Measurements from ENCODE around the gene KCNC3. TPM values are rescaled to one million over a fixed set of nuclear protein-coding genes. Genes with fewer than 3 reads are reported as not detected.

Gene KCNC3
- under 1 TPM; 0.68 to 0.73 TPM for total RNA-seq
- not detected for polyA plus RNA-seq

- H3K9me3 Mint-ChIP-seq = peaks cover 4 to 29% (median 21%) of the 10 kb centered on the region in 5 donors
- Histone ChIP-seq H3K4me1 (ENCODE audit: insufficient read depth, low read length) (peaks cover 55% of the 10 kb centered on the region), H3K36me3 (ENCODE audit: insufficient read depth, low read length) (no peaks in the 10 kb centered on the region), H3K9me3 (ENCODE audit: low read length) (no peaks in the 10 kb centered on the region), H3K27ac (ENCODE audit: low read depth, low read length) (peak within 1 kb of the TSS; percentile 59), H3K27me3 (ENCODE audit: insufficient read depth, low read length, poor library complexity, severe bottlenecking) (peaks cover 52% of the 10 kb centered on the region), H3K4me3 (ENCODE audit: low read length) (peak within 1 kb of the TSS; percentile 61)
- H3K4me3 Mint-ChIP-seq = peak within 1 kb of the TSS; percentile 59 to 82 (median 74)
- ChIA-PET CTCF (no interaction called here), POLR2A (no interaction called here)
- peaks cover 67 to 71% of the 10 kb centered on the region in 2 donors for H3K27me3 Mint-ChIP-seq
- H3K4me1 Mint-ChIP-seq = peaks cover 49 to 77% (median 63%) of the 10 kb centered on the region in 3 donors
- peak; percentile 71 to 81 (median 75) for DNase-seq
- peaks cover 0 to 2% (median 0%) of the 10 kb centered on the region in 3 donors for H3K36me3 Mint-ChIP-seq
- peak within 1 kb of the TSS in 7 of 8 donors; percentile 61 to 93 (median 75) for H3K27ac Mint-ChIP-seq
These were observed at the start of gene KCNC3 for GRCh38 chr19:50329146-50329925. TSS of gene KCNC3 (minus strand) at chr19:50329377. CDS start at chr19:50329082, 295 bp downstream.

GRCh38 chr19:50378863-50379236 lies 49.7 kb upstream of the KCNC3 start:
- peaks cover 19 to 39% (median 32%) of the 10 kb centered on the region in 3 donors for H3K4me1 Mint-ChIP-seq

GRCh38 chr19:50378169-50378862 lies 49.1 kb upstream of the KCNC3 start:
- no peak for DNase-seq
- no peaks in the 10 kb centered on the region for H3K27me3 ChIP-seq (ENCODE audit: insufficient read depth, low read length, poor library complexity, severe bottlenecking)

More at GRCh38 chr19:50378863-50379236, 49.7 kb upstream of the KCNC3 start:
- H3K27ac ChIP-seq (ENCODE audit: low read depth, low read length) = no peak overlapping the region
- H3K27me3 ChIP-seq (ENCODE audit: insufficient read depth, low read length, poor library complexity, severe bottlenecking) = no peaks in the 10 kb centered on the region
- CTCF ChIA-PET = interaction anchor here (1.1 kb wide), 1 partner anchor 10 kb away, joined by 4 read pairs; no protein-coding TSS in a partner anchor
- Mint-ChIP-seq H3K9me3 (peaks cover 0 to 3% (median 0%) of the 10 kb centered on the region in 5 donors), H3K4me3 (peak overlapping the region in 1 of 7 donors; percentile 66), H3K36me3 (peaks cover 5 to 70% (median 9%) of the 10 kb centered on the region in 3 donors), H3K27ac (peak overlapping the region in 3 of 8 donors; percentile 21 to 81 (median 55)), H3K27me3 (peaks cover 0 to 8% of the 10 kb centered on the region in 2 donors)
- H3K36me3 ChIP-seq (ENCODE audit: insufficient read depth, low read length) = peaks cover 30% of the 10 kb centered on the region
- no peak overlapping the region for H3K4me3 ChIP-seq (ENCODE audit: low read length)
- H3K9me3 ChIP-seq (ENCODE audit: low read length) = no peaks in the 10 kb centered on the region
- DNase-seq = no peak
- H3K4me1 ChIP-seq (ENCODE audit: insufficient read depth, low read length) = peaks cover 17% of the 10 kb centered on the region
- POLR2A ChIA-PET = no interaction called here

GRCh38 chr19:50377517-50377916 lies 48.3 kb upstream of the KCNC3 start:
- no peaks in the 10 kb centered on the region for H3K27me3 ChIP-seq (ENCODE audit: insufficient read depth, low read length, poor library complexity, severe bottlenecking)
- peaks cover 0 to 3% of the 10 kb centered on the region in 2 donors for H3K27me3 Mint-ChIP-seq
- H3K4me3 ChIP-seq (ENCODE audit: low read length) = no peak overlapping the region
- H3K27ac Mint-ChIP-seq = peak overlapping the region; percentile 9 to 100 (median 91)
- peaks cover 13% of the 10 kb centered on the region for H3K4me1 ChIP-seq (ENCODE audit: insufficient read depth, low read length)
- POLR2A ChIA-PET = no interaction called here
- DNase-seq = no peak
- no peaks in the 10 kb centered on the region for H3K9me3 Mint-ChIP-seq
- peaks cover 12 to 31% (median 23%) of the 10 kb centered on the region in 3 donors for H3K4me1 Mint-ChIP-seq
- H3K36me3 Mint-ChIP-seq = peaks cover 5 to 61% (median 9%) of the 10 kb centered on the region in 3 donors
- peak overlapping the region in 6 of 7 donors; percentile 36 to 100 (median 97) for H3K4me3 Mint-ChIP-seq
- peaks cover 30% of the 10 kb centered on the region for H3K36me3 ChIP-seq (ENCODE audit: insufficient read depth, low read length)
- peak overlapping the region; percentile 51 for H3K27ac ChIP-seq (ENCODE audit: low read depth, low read length)
- H3K9me3 ChIP-seq (ENCODE audit: low read length) = no peaks in the 10 kb centered on the region
- CTCF ChIA-PET = interaction anchor here (0.7 kb wide), 1 partner anchor 20 kb away, joined by 3 read pairs; no protein-coding TSS in a partner anchor

More at GRCh38 chr19:50378169-50378862, 49.1 kb upstream of the KCNC3 start:
- peaks cover 30% of the 10 kb centered on the region for H3K36me3 ChIP-seq (ENCODE audit: insufficient read depth, low read length)
- H3K4me1 ChIP-seq (ENCODE audit: insufficient read depth, low read length) = peaks cover 13% of the 10 kb centered on the region
- H3K27ac Mint-ChIP-seq = peak overlapping the region in 4 of 8 donors; percentile 10 to 92 (median 70)
- H3K4me3 ChIP-seq (ENCODE audit: low read length) = no peak overlapping the region
- no peaks in the 10 kb centered on the region for H3K9me3 ChIP-seq (ENCODE audit: low read length)
- peaks cover 0 to 2% (median 0%) of the 10 kb centered on the region in 5 donors for H3K9me3 Mint-ChIP-seq
- H3K27ac ChIP-seq (ENCODE audit: low read depth, low read length) = peak overlapping the region; percentile 51
- ChIA-PET POLR2A (no interaction called here), CTCF (interaction anchor here (0.7 kb wide), 1 partner anchor 21 kb away, joined by 3 read pairs; no protein-coding TSS in a partner anchor)
- H3K4me3 Mint-ChIP-seq = peak overlapping the region in 4 of 7 donors; percentile 32 to 66 (median 42)
- peaks cover 0 to 5% of the 10 kb centered on the region in 2 donors for H3K27me3 Mint-ChIP-seq
- H3K36me3 Mint-ChIP-seq = peaks cover 5 to 67% (median 9%) of the 10 kb centered on the region in 3 donors
- H3K4me1 Mint-ChIP-seq = peaks cover 14 to 34% (median 27%) of the 10 kb centered on the region in 3 donors

- CTCF ChIA-PET = no interaction called here
- peak overlapping the region; percentile 31 to 100 (median 91) for H3K27ac Mint-ChIP-seq
- peaks cover 30% of the 10 kb centered on the region for H3K36me3 ChIP-seq (ENCODE audit: insufficient read depth, low read length)
- H3K4me3 Mint-ChIP-seq = peak overlapping the region; percentile 85 to 100 (median 97)
- peaks cover 0 to 3% of the 10 kb centered on the region in 2 donors for H3K27me3 Mint-ChIP-seq
- H3K27me3 ChIP-seq (ENCODE audit: insufficient read depth, low read length, poor library complexity, severe bottlenecking) = no peaks in the 10 kb centered on the region
- peaks cover 5 to 57% (median 9%) of the 10 kb centered on the region in 3 donors for H3K36me3 Mint-ChIP-seq
- H3K27ac ChIP-seq (ENCODE audit: low read depth, low read length) = peak overlapping the region; percentile 51
- H3K4me1 ChIP-seq (ENCODE audit: insufficient read depth, low read length) = peaks cover 13% of the 10 kb centered on the region
- DNase-seq = peak; percentile 48 to 76 (median 51)
- H3K9me3 Mint-ChIP-seq = no peaks in the 10 kb centered on the region
- no peaks in the 10 kb centered on the region for H3K9me3 ChIP-seq (ENCODE audit: low read length)
- POLR2A ChIA-PET = no interaction called here
- peaks cover 12 to 31% (median 23%) of the 10 kb centered on the region in 3 donors for H3K4me1 Mint-ChIP-seq
- H3K4me3 ChIP-seq (ENCODE audit: low read length) = peak overlapping the region; percentile 34
These were observed 47.9 kb upstream of the KCNC3 start for GRCh38 chr19:50377051-50377461.

GRCh38 chr19:50376166-50377050 lies 47.2 kb upstream of the KCNC3 start, which contains the start of gene NR1H2:
TSS of gene NR1H2 (plus strand) at chr19:50376457. CDS start at chr19:50377606, 1,149 bp downstream.
- H3K27me3 ChIP-seq (ENCODE audit: insufficient read depth, low read length, poor library complexity, severe bottlenecking) = no peaks in the 10 kb centered on the region
- ChIA-PET CTCF (interaction anchor here (0.8 to 1.5 kb wide), 4 partner anchors 9 to 97 kb away, joined by 3 to 7 read pairs (median 4); no protein-coding TSS in a partner anchor), POLR2A (interaction anchor here (0.5 to 2.7 kb wide), 8 partner anchors 9 to 807 kb away, joined by 3 to 19 read pairs (median 4); partner anchors contain the start of gene JOSD2)
- peak within 1 kb of the TSS; percentile 92 to 100 (median 100) for H3K27ac Mint-ChIP-seq
- peak within 1 kb of the TSS; percentile 100 for H3K27ac ChIP-seq (ENCODE audit: low read depth, low read length)
- no peaks in the 10 kb centered on the region for H3K9me3 Mint-ChIP-seq
- H3K4me3 ChIP-seq (ENCODE audit: low read length) = peak within 1 kb of the TSS; percentile 97
- H3K4me3 Mint-ChIP-seq = peak within 1 kb of the TSS; percentile 85 to 100 (median 97)
- peaks cover 11 to 31% (median 23%) of the 10 kb centered on the region in 3 donors for H3K4me1 Mint-ChIP-seq
- peak; percentile 90 to 96 (median 94) for DNase-seq
- H3K9me3 ChIP-seq (ENCODE audit: low read length) = no peaks in the 10 kb centered on the region
- H3K4me1 ChIP-seq (ENCODE audit: insufficient read depth, low read length) = peaks cover 13% of the 10 kb centered on the region
- peaks cover 0 to 3% of the 10 kb centered on the region in 2 donors for H3K27me3 Mint-ChIP-seq
- peaks cover 30% of the 10 kb centered on the region for H3K36me3 ChIP-seq (ENCODE audit: insufficient read depth, low read length)
- H3K36me3 Mint-ChIP-seq = peaks cover 5 to 51% (median 9%) of the 10 kb centered on the region in 3 donors

All from CD8-positive, alpha-beta memory T cell (primary cell).